Panc1 (cell line): Measurements from ENCODE around the gene VAMP2.

Experiments used
- SIN3A ChIP-seq: IDR thresholded peaks from 2 replicates; pipeline ENCODE4 v1.6.1; 2012; ENCODE audit warnings: low read depth, mild to moderate bottlenecking, low read length, moderate library complexity, borderline replicate concordance; ENCODE audit not compliant: insufficient read depth
- TF ChIP-seq, protein P1 (sequence below): fragments of 450-650 bp; IDR thresholded peaks from 2 replicates; pipeline ENCODE4 v1.5.1; 2017; ENCODE audit warnings: mild to moderate bottlenecking
- TF ChIP-seq, protein P2 (sequence below), 2 experiments: IDR thresholded peaks; 2 replicates each; pipeline ENCODE4 v1.6.1; 2011 to 2012; ENCODE audit warnings: low read depth in 2 of 2, control low read depth in 1 of 2, low read length in 1 of 2, mild to moderate bottlenecking in 1 of 2, moderate library complexity in 1 of 2; ENCODE audit not compliant: insufficient read depth in 1 of 2

DNA sequence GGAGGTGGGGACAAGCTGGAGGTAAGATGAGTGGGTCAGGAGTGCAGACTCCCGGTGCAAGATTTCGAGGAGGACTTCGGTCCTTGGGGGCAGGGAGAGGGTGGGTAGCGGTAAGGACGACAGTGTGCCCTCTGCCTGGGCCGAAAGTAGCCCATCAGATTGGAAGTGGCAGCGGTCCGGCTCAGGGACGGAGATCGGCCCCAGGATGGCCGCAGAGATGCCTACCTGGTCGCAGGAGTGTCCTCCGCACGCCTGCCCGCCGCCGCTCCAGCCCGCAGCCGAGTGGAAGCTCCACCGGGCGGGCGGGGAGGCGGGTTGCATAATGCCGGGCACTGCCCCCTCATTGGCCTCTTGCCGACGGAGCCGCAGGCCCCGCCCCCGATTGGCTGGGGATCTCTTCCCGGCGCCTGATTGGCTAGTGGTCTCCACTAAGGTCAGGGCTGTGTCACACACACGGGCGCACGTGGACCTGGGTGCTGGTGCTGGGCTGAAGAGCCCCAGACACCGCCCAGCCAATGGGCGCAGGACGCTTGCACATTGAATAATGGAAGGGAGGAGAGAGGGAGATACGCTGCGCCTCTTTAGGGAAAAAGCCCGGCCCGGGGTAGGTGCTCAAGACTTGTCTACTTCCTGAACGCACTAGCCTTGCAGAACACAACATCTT lies 10.5 kb downstream of the VAMP2 start, which contains the start of gene PER1:
- TF ChIP-seq, protein P1, sequence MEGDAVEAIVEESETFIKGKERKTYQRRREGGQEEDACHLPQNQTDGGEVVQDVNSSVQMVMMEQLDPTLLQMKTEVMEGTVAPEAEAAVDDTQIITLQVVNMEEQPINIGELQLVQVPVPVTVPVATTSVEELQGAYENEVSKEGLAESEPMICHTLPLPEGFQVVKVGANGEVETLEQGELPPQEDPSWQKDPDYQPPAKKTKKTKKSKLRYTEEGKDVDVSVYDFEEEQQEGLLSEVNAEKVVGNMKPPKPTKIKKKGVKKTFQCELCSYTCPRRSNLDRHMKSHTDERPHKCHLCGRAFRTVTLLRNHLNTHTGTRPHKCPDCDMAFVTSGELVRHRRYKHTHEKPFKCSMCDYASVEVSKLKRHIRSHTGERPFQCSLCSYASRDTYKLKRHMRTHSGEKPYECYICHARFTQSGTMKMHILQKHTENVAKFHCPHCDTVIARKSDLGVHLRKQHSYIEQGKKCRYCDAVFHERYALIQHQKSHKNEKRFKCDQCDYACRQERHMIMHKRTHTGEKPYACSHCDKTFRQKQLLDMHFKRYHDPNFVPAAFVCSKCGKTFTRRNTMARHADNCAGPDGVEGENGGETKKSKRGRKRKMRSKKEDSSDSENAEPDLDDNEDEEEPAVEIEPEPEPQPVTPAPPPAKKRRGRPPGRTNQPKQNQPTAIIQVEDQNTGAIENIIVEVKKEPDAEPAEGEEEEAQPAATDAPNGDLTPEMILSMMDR = no peak
- TF ChIP-seq, protein P2, sequence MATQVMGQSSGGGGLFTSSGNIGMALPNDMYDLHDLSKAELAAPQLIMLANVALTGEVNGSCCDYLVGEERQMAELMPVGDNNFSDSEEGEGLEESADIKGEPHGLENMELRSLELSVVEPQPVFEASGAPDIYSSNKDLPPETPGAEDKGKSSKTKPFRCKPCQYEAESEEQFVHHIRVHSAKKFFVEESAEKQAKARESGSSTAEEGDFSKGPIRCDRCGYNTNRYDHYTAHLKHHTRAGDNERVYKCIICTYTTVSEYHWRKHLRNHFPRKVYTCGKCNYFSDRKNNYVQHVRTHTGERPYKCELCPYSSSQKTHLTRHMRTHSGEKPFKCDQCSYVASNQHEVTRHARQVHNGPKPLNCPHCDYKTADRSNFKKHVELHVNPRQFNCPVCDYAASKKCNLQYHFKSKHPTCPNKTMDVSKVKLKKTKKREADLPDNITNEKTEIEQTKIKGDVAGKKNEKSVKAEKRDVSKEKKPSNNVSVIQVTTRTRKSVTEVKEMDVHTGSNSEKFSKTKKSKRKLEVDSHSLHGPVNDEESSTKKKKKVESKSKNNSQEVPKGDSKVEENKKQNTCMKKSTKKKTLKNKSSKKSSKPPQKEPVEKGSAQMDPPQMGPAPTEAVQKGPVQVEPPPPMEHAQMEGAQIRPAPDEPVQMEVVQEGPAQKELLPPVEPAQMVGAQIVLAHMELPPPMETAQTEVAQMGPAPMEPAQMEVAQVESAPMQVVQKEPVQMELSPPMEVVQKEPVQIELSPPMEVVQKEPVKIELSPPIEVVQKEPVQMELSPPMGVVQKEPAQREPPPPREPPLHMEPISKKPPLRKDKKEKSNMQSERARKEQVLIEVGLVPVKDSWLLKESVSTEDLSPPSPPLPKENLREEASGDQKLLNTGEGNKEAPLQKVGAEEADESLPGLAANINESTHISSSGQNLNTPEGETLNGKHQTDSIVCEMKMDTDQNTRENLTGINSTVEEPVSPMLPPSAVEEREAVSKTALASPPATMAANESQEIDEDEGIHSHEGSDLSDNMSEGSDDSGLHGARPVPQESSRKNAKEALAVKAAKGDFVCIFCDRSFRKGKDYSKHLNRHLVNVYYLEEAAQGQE (IDR thresholded peaks at IDR 0.05; ENCODE audit: insufficient read depth in 1 of 2, low read depth in 2 of 2, low read length in 1 of 2) = no peak
- TF ChIP-seq SIN3A = no peak
